Right lung (tissue), 5 donors: Measurements from ENCODE around the gene TIAL1. TPM values are rescaled to one million over a fixed set of nuclear protein-coding genes. Genes with fewer than 3 reads are reported as not detected.
A peak's percentile ranks its signal among the peaks of the same experiment; 100 is the strongest.
"Not testable (repeated sequence)": the region's sequence is repeated elsewhere in the genome, so short reads cannot be mapped to it uniquely, and the experiment has no call there.

Experiments used
- DNase-seq, 2 donors: peaks; one replicate each; pipeline ENCODE4 v3.0.0-alpha.2; 2013
- polyA plus RNA-seq, 5 donors: library from polyadenylated mRNA; unstranded; fragments of 120-200 nt; gene quantifications; one replicate each; pipeline versions ENCODE4 v1.2.1 to v1.2.3, GENCODE V29; 2013; ENCODE audit warnings: inconsistent platforms in 1 of 5, low replicate concordance in 1 of 5; ENCODE audit not compliant: insufficient read length in 5 of 5, insufficient read depth in 1 of 5

Gene TIAL1
- polyA plus RNA-seq, 5 donors, result 138 to 229 (median 193) TPM

DNA sequence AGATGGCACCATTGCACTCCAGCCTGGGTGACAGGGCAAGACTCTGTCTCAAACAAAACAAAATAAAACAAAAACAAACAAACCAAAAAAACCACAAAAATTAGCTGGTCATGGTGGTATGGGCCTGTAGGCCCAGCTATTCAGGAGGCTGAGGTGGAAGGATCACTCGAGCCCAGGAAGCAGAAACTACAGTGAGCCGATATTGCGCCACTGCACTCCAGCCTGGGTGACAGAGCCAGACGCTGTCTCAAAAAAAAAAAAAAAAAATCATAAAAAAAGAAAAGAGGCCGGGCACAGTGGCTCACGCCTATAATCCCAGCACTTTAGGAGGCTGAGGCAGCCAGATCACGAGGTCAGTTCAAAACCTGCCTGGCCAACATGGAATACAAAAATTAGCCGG, 64.0 kb downstream of the TIAL1 start:
- not testable (repeated sequence) for DNase-seq

DNA sequence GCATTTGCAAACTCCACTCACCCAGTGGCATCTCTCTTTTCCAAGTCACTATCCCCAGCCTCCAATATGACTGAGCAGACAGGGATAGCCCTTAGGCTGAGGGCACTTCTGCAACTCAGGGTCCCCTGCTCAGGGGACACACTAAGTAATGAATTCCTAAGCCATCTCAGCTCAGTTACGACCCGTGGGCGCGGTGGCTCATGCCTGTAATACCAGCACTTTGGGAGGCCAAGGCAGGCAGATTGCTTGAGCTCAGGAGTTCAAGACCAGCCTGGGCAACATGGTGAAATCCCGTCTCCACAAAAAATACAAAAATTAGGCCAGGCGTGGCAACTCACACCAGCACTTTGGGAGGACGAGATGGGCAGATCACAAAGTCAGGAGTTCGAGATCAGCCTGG, 64.5 kb downstream of the TIAL1 start:
- not testable (repeated sequence) for DNase-seq

DNA sequence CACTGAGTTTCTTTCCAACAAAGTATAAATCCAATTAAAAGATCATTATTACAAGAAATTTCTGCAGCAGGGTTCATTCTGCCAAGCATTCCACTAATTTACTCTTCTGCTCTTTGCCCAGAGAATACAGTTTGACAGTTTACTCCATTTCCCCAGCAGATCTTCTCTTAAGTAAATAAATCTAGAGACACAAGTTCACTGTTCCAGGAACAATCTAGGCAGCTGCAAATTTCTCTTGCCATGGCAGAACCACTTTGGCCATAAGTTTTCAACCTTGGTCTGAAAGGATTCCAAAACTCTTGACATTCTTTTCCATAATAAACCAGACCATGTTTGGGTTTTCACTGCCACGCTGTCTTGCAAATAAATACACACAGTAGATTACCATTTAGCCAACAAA, 65.7 kb downstream of the TIAL1 start:
- DNase-seq, result peak in 1 of 2 donors; percentile 21

DNA sequence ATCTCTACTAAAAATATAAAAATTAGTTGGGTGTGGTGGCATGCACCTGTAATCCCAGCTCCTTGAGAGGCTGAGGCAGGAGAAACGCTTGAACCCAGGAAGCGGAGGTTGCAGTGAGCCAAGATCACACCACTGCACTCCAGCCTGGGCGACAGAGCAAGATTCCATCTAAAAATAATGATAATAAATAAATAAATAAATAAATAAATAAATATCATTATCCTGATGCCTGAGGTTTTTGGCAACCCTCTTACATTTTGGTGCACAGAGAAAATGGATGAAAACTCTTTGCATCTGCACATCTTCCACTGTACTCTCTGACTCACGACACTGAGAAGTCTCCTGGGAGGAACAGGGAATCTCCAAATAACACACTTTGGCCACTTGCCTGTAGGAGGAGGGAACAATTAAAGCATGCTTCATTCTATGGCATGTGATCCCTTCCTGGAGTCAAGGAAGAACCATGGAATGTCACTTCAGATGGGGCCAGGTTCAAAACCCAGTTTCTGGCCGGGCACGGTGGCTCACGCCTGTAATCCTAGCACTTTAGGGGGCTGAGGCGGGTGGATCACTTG, 68.0 kb downstream of the TIAL1 start:
- DNase-seq, result not testable (repeated sequence)

DNA sequence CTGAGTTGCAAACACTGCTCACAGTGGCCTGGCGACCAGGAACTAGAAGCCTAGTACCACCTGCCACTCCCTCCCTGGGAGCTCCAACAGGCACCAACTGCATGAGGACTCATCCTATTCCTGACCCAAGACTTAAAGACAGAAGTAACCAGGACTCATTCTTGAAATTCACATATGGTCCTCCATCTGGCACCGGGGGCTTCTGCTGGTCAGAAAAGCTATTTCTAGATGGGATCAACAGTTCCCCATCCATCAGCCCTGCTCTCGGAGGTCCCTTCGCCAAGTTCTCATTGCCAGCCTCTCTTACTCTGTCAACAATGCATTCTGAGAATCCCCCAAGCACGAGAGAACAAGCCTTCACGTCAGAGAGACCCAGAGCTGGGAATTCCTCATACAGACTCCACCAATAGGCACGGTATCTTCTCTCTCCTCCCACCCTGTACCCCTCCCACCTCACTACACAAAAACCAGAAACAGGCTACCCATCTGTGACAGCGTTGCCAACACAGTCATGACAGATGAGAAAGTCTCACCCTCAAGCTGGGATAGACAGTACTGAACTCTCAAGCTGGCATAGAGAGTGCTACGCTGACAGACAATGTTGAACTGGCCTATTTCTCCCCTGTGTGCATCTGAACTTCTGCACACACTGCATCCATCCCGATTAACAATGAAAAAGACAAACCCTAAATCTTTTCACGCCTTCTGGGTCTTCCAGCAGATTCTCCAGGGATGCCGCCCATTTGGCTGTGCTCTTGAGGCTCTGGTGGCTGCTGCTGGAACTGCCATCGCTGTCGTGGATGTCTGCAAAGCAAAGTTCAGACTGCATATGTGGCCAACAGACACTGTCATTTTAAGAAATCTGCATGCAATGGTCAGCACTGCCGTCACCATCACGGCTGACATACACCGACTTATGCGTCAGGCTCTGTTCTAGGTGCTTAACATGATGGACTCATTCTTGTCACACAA, 69.9 kb downstream of the TIAL1 start:
- no peak for DNase-seq

DNA sequence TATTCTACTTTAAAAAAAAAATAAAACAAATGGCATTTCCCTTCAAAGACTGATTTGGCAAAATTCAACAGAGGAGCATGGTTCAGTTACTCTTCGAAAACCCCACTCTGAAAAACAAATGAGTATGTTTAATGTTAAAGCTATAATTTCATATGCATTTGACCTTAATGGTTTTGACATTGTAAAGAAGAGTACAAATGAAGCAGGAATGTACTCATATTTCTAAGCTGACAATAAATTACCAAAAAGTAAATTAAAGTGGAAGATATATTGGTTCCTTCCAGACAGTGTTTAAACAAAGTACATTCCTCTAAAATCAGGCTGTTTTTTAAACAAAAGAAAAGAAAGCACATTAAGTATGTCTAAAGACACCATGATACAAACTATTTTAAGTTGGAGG, 70.6 kb downstream of the TIAL1 start:
- DNase-seq, result no peak

DNA sequence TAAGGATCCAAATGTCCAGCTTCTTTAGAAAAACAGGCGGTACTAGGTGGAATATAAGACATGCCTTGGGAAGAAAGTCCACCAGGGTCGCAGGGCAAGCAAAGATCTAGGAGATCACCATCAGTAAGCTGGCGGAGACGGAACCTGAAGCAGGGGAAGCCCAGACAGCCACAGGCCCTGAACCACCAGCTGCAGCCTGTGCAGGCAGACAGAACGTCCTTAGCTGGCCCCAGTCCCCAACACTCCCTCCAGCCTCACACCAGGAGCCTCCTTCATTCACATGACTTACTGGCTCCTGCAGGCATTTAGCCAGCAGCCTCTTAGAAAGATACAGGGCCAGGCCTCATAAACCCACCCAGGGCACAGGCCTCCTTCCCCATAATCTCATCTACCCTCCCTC, 71.6 kb downstream of the TIAL1 start:
- DNase-seq, result no peak

DNA sequence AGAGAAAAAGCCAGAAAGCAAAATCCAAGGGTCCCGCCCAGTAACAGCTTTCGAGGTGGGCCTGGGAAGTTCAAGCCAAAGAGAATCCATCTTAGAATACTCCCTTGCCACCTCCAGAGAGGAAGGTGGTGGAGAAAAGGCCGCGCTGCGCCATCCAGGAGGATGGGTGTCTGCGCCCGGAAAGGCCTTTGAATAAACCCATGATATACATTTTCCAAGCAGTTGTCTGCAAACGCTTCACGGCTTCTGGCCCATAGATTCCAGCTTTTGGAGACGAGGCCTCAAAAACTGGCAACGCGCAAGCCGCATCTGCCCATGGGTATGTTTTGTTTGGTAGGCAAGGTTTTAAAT, 72.1 kb downstream of the TIAL1 start:
- DNase-seq, result no peak

DNA sequence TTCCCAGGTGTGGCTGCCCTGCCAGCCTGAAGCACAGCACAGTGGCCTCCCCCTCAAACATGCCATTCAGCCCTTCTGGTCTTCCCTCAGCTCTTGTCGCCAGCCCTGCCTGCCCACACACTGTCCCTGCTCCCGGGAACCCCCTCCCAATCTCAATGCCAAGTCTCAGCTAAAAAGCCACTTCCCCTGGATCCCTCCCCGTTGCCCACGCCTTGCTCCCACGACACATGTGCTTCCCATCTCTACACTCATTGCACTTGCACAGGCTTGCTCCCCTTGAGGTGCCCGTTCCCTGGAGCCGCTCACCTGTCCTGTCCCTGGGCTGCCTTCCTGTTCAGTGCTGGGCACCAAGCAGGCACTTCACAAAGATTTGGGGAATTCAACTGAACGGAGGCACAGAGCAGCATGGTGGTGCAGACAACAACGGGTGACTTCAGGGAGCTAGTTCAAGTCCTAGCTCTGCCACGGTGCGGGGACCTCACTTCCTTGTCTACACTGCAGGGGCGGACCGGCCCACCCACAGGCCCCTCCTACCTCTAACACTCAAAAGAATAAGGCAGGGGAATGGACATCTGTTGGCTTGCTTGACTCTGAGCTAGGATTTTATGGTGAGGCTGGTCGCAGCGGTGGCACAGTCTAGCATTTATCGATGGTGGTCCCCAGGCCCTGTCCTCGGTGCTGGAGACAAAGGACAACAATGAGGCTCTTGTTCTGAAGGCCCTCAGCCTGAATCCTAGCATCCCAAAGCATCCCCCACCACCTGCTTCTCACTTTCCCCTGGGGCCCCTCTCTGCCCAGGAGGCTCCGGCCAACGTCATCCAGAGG, 72.7 kb downstream of the TIAL1 start:
- DNase-seq, result no peak

Other genes starting within 250 kb of the TIAL1 start
- 10 to 100 TPM; 11.3 to 16.9 (median 14.6) TPM for gene RGS10, start 54.2 kb downstream of the TIAL1 start, polyA plus RNA-seq
- 10 to 100 TPM; 13.7 to 23.4 (median 16.6) TPM for gene BAG3, start 54.4 kb upstream of the TIAL1 start, polyA plus RNA-seq
- 10 to 100 TPM; 31.6 to 50.5 (median 40.6) TPM for gene INPP5F, start 129.1 kb upstream of the TIAL1 start, polyA plus RNA-seq